ENCODE measurements around the gene CLCN4. TPM values are rescaled to one million over a fixed set of nuclear protein-coding genes. Genes with fewer than 3 reads are reported as not detected.

Gene CLCN4
- total and polyA plus RNA-seq, 2 donors (not counting 1 experiment from before 2014, with no cell fraction given): 7.7 to 9.1 TPM

- Histone ChIP-seq H3K4me3 (ENCODE audit: control extremely low read depth in 1 of 5, extremely low read depth in 1 of 5, insufficient read depth in 1 of 5, low read depth in 2 of 5, low read length in 4 of 5) (no peak overlapping the region), H4K20me1 (ENCODE audit: control insufficient read depth, insufficient read depth, low read length, poor library complexity, severe bottlenecking) (no peaks in the 10 kb centered on the region), H3K4me1 (ENCODE audit: control insufficient read depth in 2 of 2, insufficient read depth in 2 of 2, low read length in 2 of 2) (peaks cover 16% of the 10 kb centered on the region in 2 donors), H3K36me3 (replicated peaks in 1 of 2; ENCODE audit: control extremely low read depth in 1 of 2, control insufficient read depth in 1 of 2, extremely low read depth in 1 of 2, insufficient read depth in 2 of 2, low read length in 1 of 2) (peaks cover 0 to 37% of the 10 kb centered on the region in 2 experiments), H3K9ac (ENCODE audit: low read length) (no peak overlapping the region), H3K27me3 (replicated peaks in 1 of 4; ENCODE audit: control extremely low read depth in 1 of 4, control insufficient read depth in 3 of 4, insufficient read depth in 4 of 4, low read length in 3 of 4) (no peaks in the 10 kb centered on the region), H3K9me3 (ENCODE audit: control extremely low read depth in 1 of 3, control insufficient read depth in 2 of 3, insufficient read depth in 1 of 3, low read length in 2 of 3) (peaks cover 0 to 12% (median 0%) of the 10 kb centered on the region in 3 donors), H3K79me2 (ENCODE audit: control insufficient read depth, insufficient read depth, low read length) (no peaks in the 10 kb centered on the region), H3K4me2 (replicated peaks; ENCODE audit: low read depth, low read length, poor library complexity, severe bottlenecking) (peak overlapping the region; percentile 20), H2AFZ (ENCODE audit: insufficient read depth, low read depth, low read length, poor library complexity, severe bottlenecking) (no peak overlapping the region), H3K27ac (ENCODE audit: low read length in 2 of 2) (peak overlapping the region; percentile 45 to 48)
- TF ChIP-seq CTCF (IDR thresholded peaks at IDR 0.05): no peak
- no peak for TF ChIP-seq EZH2 (IDR thresholded peaks at IDR 0.05; ENCODE audit: borderline replicate concordance, insufficient read depth, low read depth, low read length, poor library complexity, severe bottlenecking)
- H3K9me3 Mint-ChIP-seq (ENCODE audit: insufficient read depth): no peaks in the 10 kb centered on the region
- POLR2A ChIA-PET: no interaction called here
- 49% methylated on average over 3 of the region's 12 CpGs for WGBS (ENCODE audit: insufficient coverage)
- H3K4me1 Mint-ChIP-seq: peaks cover 23% of the 10 kb centered on the region
- intact Hi-C loops (cut with micrococcal nuclease): no loop called here
- no peak overlapping the region for H3K4me3 Mint-ChIP-seq
- DNase-seq: no peak
- CTCF ChIA-PET: interaction anchor here (0.7 to 1.2 kb wide), 2 partner anchors 23 to 45 kb away, joined by 3 to 6 read pairs; no protein-coding TSS in a partner anchor
- H3K27ac Mint-ChIP-seq: peak overlapping the region; percentile 74
- no peaks in the 10 kb centered on the region for H3K27me3 Mint-ChIP-seq
- peak; percentile 33 for ATAC-seq (ENCODE audit: low read depth)
Observed at GRCh38 chrX:10143071-10143983, 13.4 kb upstream of the CLCN4 start.

GRCh38 chrX:10146346-10146745, 10.4 kb upstream of the CLCN4 start:
- ATAC-seq (ENCODE audit: low read depth) (no peak), DNase-seq (no peak)
- Mint-ChIP-seq H3K27ac (no peak overlapping the region), H3K4me3 (no peak overlapping the region), H3K4me1 (peaks cover 23% of the 10 kb centered on the region), H3K9me3 (ENCODE audit: insufficient read depth) (no peaks in the 10 kb centered on the region), H3K27me3 (no peaks in the 10 kb centered on the region)
- Histone ChIP-seq H3K4me3 (ENCODE audit: control extremely low read depth in 1 of 5, extremely low read depth in 1 of 5, insufficient read depth in 1 of 5, low read depth in 2 of 5, low read length in 4 of 5) (no peak overlapping the region), H4K20me1 (ENCODE audit: control insufficient read depth, insufficient read depth, low read length, poor library complexity, severe bottlenecking) (no peaks in the 10 kb centered on the region), H3K9me3 (ENCODE audit: control extremely low read depth in 1 of 3, control insufficient read depth in 2 of 3, insufficient read depth in 1 of 3, low read length in 2 of 3) (peaks cover 0 to 12% (median 0%) of the 10 kb centered on the region in 3 donors), H3K79me2 (ENCODE audit: control insufficient read depth, insufficient read depth, low read length) (no peaks in the 10 kb centered on the region), H2AFZ (ENCODE audit: insufficient read depth, low read depth, low read length, poor library complexity, severe bottlenecking) (no peak overlapping the region), H3K27me3 (replicated peaks in 1 of 4; ENCODE audit: control extremely low read depth in 1 of 4, control insufficient read depth in 3 of 4, insufficient read depth in 4 of 4, low read length in 3 of 4) (no peaks in the 10 kb centered on the region), H3K9ac (ENCODE audit: low read length) (no peak overlapping the region), H3K27ac (ENCODE audit: low read length in 2 of 2) (no peak overlapping the region), H3K4me2 (replicated peaks; ENCODE audit: low read depth, low read length, poor library complexity, severe bottlenecking) (no peak overlapping the region), H3K36me3 (replicated peaks in 1 of 2; ENCODE audit: control extremely low read depth in 1 of 2, control insufficient read depth in 1 of 2, extremely low read depth in 1 of 2, insufficient read depth in 2 of 2, low read length in 1 of 2) (peaks cover 0 to 18% of the 10 kb centered on the region in 2 experiments), H3K4me1 (ENCODE audit: control insufficient read depth in 2 of 2, insufficient read depth in 2 of 2, low read length in 2 of 2) (peaks cover 16% of the 10 kb centered on the region in 2 donors)
- ChIA-PET CTCF (no interaction called here), POLR2A (no interaction called here)
- WGBS (ENCODE audit: insufficient coverage): 98% methylated on average over 6 of the region's 10 CpGs
- intact Hi-C loops (cut with micrococcal nuclease): no loop called here
- TF ChIP-seq CTCF (IDR thresholded peaks at IDR 0.05) (no peak), EZH2 (IDR thresholded peaks at IDR 0.05; ENCODE audit: borderline replicate concordance, insufficient read depth, low read depth, low read length, poor library complexity, severe bottlenecking) (no peak)
